GM06990 (cell line): ENCODE results near the gene TNPO3.
A peak's percentile ranks its signal among the peaks of the same experiment; 100 is the strongest.
"Not testable (repeated sequence)": the region's sequence is repeated elsewhere in the genome, so short reads cannot be mapped to it uniquely, and the experiment has no call there.

Experiments used
- DNase-seq: peaks from one replicate; pipeline ENCODE4 v3.0.0-alpha.2; 2011; ENCODE audit not compliant: insufficient read length; ENCODE audit errors: extremely low read depth
- H3K27me3 ChIP-seq: replicated peaks from 2 replicates; pipeline ENCODE4 v1.6.0; 2011; ENCODE audit warnings: low read length; ENCODE audit not compliant: control insufficient read depth, insufficient read depth
- H3K36me3 ChIP-seq: 2 replicates; pipeline ENCODE4 v1.5.1; 2011; ENCODE audit warnings: low read length; ENCODE audit not compliant: control insufficient read depth, insufficient read depth
- H3K4me3 ChIP-seq: replicated peaks from 2 replicates; pipeline ENCODE4 v1.5.1; 2011; ENCODE audit warnings: low read depth, mild to moderate bottlenecking, control low read depth, low read length
- CTCF ChIP-seq: IDR thresholded peaks from 2 replicates; pipeline ENCODE4 v1.5.1; 2011; ENCODE audit warnings: low read length, control low read depth, mild to moderate bottlenecking, inconsistent platforms; ENCODE audit not compliant: insufficient read depth, poor library complexity, severe bottlenecking

Gene TNPO3

GRCh38 chr7:128915841-128916642 lies 138.9 kb downstream of the TNPO3 start:
- H3K27me3 ChIP-seq, result no peaks in the 10 kb centered on the region
- no peak overlapping the region for H3K4me3 ChIP-seq
- no peak for DNase-seq
- no peak for TF ChIP-seq CTCF
- no peaks in the 10 kb centered on the region for H3K36me3 ChIP-seq

GRCh38 chr7:128915271-128915819 lies 139.6 kb downstream of the TNPO3 start:
- no peak for TF ChIP-seq CTCF
- H3K36me3 ChIP-seq, result no peaks in the 10 kb centered on the region
- H3K27me3 ChIP-seq, result no peaks in the 10 kb centered on the region
- no peak overlapping the region for H3K4me3 ChIP-seq
- no peak for DNase-seq

- no peaks in the 10 kb centered on the region for H3K27me3 ChIP-seq
- DNase-seq, result peak; percentile 71
- no peak overlapping the region for H3K4me3 ChIP-seq
- H3K36me3 ChIP-seq, result no peaks in the 10 kb centered on the region
- TF ChIP-seq CTCF, result peak; percentile 27
Observed at GRCh38 chr7:128914566-128915151, 140.3 kb downstream of the TNPO3 start.

GRCh38 chr7:128913870-128914565 lies 140.9 kb downstream of the TNPO3 start:
- no peaks in the 10 kb centered on the region for H3K36me3 ChIP-seq
- H3K27me3 ChIP-seq, result no peaks in the 10 kb centered on the region
- TF ChIP-seq CTCF, result no peak
- no peak overlapping the region for H3K4me3 ChIP-seq
- DNase-seq, result no peak

- H3K36me3 ChIP-seq, H3K27me3 ChIP-seq: not testable (repeated sequence)
Observed at GRCh38 chr7:128912709-128913495, 142.0 kb downstream of the TNPO3 start.

More at GRCh38 chr7:128912709-128913495, 142.0 kb downstream of the TNPO3 start:
- DNase-seq, H3K4me3 ChIP-seq: not testable (repeated sequence)
